HepG2 (cell line): Measurements from ENCODE around the gene PLEKHA5. TPM values are rescaled to one million over a fixed set of nuclear protein-coding genes. Genes with fewer than 3 reads are reported as not detected.

Experiments used
- ATAC-seq: fragments of 200-7000 bp; cut with Tn5 transposase; 3 replicates; pipeline ENCODE4 v1.9.1; 2020; ENCODE audit warnings: mild to moderate bottlenecking, moderate library complexity
- BruUV-seq: library from RNA; stranded (reverse); fragments of 400-500 nt; replicated peaks from 2 replicates; lab custom pipeline; 2021; lab: Mats Ljungman, UMichigan
- CTCF ChIA-PET: fragments of 300-600 bp; formaldehyde crosslinking; extraction: SDS; loops from one replicate; lab custom pipeline; 2021; ENCODE audit warnings: low total read pairs, inconsistent platforms, low intra/inter-chr PET ratio; lab: Yijun Ruan, JAX
- POLR2A ChIA-PET: fragments of 350-600 bp; sonication (Branson Sonifier 250); formaldehyde crosslinking; loops from one replicate; lab custom pipeline; 2020; ENCODE audit warnings: antibody characterized with exemption, inconsistent platforms; lab: Yijun Ruan, JAX
- DNase-seq: peaks from one replicate; pipeline ENCODE4 v3.0.0-alpha.2; 2015; ENCODE audit warnings: low spot score
- FAIRE-seq: peaks from 3 replicates; lab custom pipeline; 2011; peaks lifted over from hg19 to GRCh38; lab: Jason Lieb, UNC
- H2AFZ ChIP-seq: one replicate; pipeline ENCODE4 v1.6.1; 2011; ENCODE audit warnings: low read length, inconsistent platforms
- H3K27ac ChIP-seq: fragments of 300-600 bp; 3 replicates; pipeline ENCODE4 v1.8.0; 2011; ENCODE audit warnings: mixed run types, mild to moderate bottlenecking, mixed read lengths, low read length, inconsistent platforms; ENCODE audit not compliant: insufficient read depth; ENCODE audit errors: extremely low read length
- H3K27me3 ChIP-seq, 2 experiments: fragments of 200-600 bp in 1 of 2; 2 replicates in 1 of 2; 3 replicates in 1 of 2; pipeline versions ENCODE4 v1.6.0 to v1.8.0; 2011; ENCODE audit warnings: low read length in 2 of 2, mild to moderate bottlenecking in 2 of 2, moderate library complexity in 2 of 2, inconsistent platforms in 1 of 2; ENCODE audit not compliant: insufficient read depth in 2 of 2, control insufficient read depth in 1 of 2
- H3K36me3 ChIP-seq, 2 experiments: fragments of 200-600 bp in 1 of 2; replicated peaks in 1 of 2; 2 replicates in 1 of 2; 3 replicates in 1 of 2; pipeline versions ENCODE4 v1.5.1 to v1.8.0; 2011; ENCODE audit warnings: low read length in 2 of 2, inconsistent platforms in 1 of 2; ENCODE audit not compliant: insufficient read depth in 2 of 2, control insufficient read depth in 1 of 2
- H3K4me1 ChIP-seq: 2 replicates; pipeline ENCODE4 v1.5.1; 2012; ENCODE audit warnings: low read length, inconsistent platforms; ENCODE audit not compliant: insufficient read depth
- H3K4me2 ChIP-seq: 2 replicates; pipeline ENCODE4 v1.6.0; 2011; ENCODE audit warnings: low read depth, low read length, inconsistent platforms
- H3K4me3 ChIP-seq, 3 experiments: fragments of 200-600 bp in 1 of 3; sonication (generic), shearing (Covaris generic) in 1 of 3; replicated peaks in 1 of 3; 2 replicates each; pipeline ENCODE4 v1.5.1; 2011 to 2016; ENCODE audit warnings: low read length in 3 of 3, inconsistent platforms in 2 of 3, low read depth in 2 of 3, mild to moderate bottlenecking in 2 of 3, control low read depth in 1 of 3, mixed read lengths in 1 of 3; ENCODE audit not compliant: insufficient read depth in 1 of 3
- H3K79me2 ChIP-seq: one replicate; pipeline ENCODE4 v1.6.1; 2011; ENCODE audit warnings: low read length, inconsistent platforms; ENCODE audit not compliant: insufficient read depth
- H3K9ac ChIP-seq: 2 replicates; pipeline ENCODE4 v1.6.0; 2011; ENCODE audit warnings: mild to moderate bottlenecking, low read depth, low read length, inconsistent platforms; ENCODE audit not compliant: insufficient read depth
- H3K9me3 ChIP-seq: 2 replicates; pipeline ENCODE4 v1.5.1; 2012; ENCODE audit warnings: mild to moderate bottlenecking, low read length
- H4K20me1 ChIP-seq: 2 replicates; pipeline ENCODE4 v1.6.0; 2011; ENCODE audit warnings: inconsistent platforms, mild to moderate bottlenecking, low read length, moderate library complexity; ENCODE audit not compliant: insufficient read depth
- CBX5 ChIP-seq: sonication (generic); formaldehyde crosslinking; IDR thresholded peaks from 2 replicates; pipeline ENCODE4 v1.4.0; 2020; ENCODE audit warnings: missing genetic modification reagents, borderline replicate concordance
- NCOA2 ChIP-seq: sonication (generic); formaldehyde crosslinking; IDR thresholded peaks from 2 replicates; pipeline ENCODE4 v1.8.0; 2022; ENCODE audit warnings: inconsistent platforms
- RERE ChIP-seq: IDR thresholded peaks from 2 replicates; pipeline ENCODE4 v1.6.1; 2016; ENCODE audit warnings: low read depth, missing genetic modification reagents, missing compliant biosample characterization
- RXRB ChIP-seq: IDR thresholded peaks from 2 replicates; pipeline ENCODE4 v1.6.1; 2016; ENCODE audit warnings: borderline replicate concordance, missing genetic modification reagents, missing compliant biosample characterization
- SIX4 ChIP-seq: sonication (generic); formaldehyde crosslinking; IDR thresholded peaks from 2 replicates; pipeline ENCODE4 v1.4.0; 2020; ENCODE audit warnings: missing genetic modification reagents
- U2AF1 ChIP-seq: fragments of 200-400 bp; formaldehyde crosslinking; optimal IDR thresholded peaks from 2 replicates; pipeline ENCODE3; 2017; ENCODE audit warnings: mild to moderate bottlenecking, low read depth, low read length
- ZBTB10 ChIP-seq: sonication (generic); formaldehyde crosslinking; IDR thresholded peaks from 2 replicates; pipeline ENCODE4 v1.4.0; 2020; ENCODE audit warnings: missing genetic modification reagents, borderline replicate concordance
- ZNF224 ChIP-seq: sonication (generic); formaldehyde crosslinking; IDR thresholded peaks from 2 replicates; pipeline ENCODE4 v1.5.0; 2020; ENCODE audit warnings: mild to moderate bottlenecking, missing genetic modification reagents
- ZNF232 ChIP-seq: sonication (generic); formaldehyde crosslinking; IDR thresholded peaks from 2 replicates; pipeline ENCODE4 v1.4.0; 2020; ENCODE audit warnings: missing genetic modification reagents, borderline replicate concordance
- ZNF572 ChIP-seq: sonication (generic); formaldehyde crosslinking; IDR thresholded peaks from 2 replicates; pipeline ENCODE4 v1.5.1; 2020; ENCODE audit warnings: mild to moderate bottlenecking, missing genetic modification reagents
- WGBS: methylation state at CpG from one replicate; pipeline ENCODE4 v1.1.6; 2017; ENCODE audit warnings: low lambda C conversion rate; 5-methylcytosine and 5-hydroxymethylcytosine counted together
- in situ Hi-C: cut with HindIII; loops from 2 replicates; pipeline ENCODE4 v1.10.0; 2017; ENCODE audit warnings: low pct_unique_long_range_greater_than_20kb; ENCODE audit not compliant: extremely low pct_ligation_motif_present
- intact Hi-C: fragments of 100-400 bp; cut with micrococcal nuclease; formaldehyde crosslinking; loops from one replicate; pipeline ENCODE4 v1.10.0; 2022; ENCODE audit not compliant: unreplicated experiment
- polyA plus RNA-seq, 8 experiments: library from polyadenylated mRNA; depleted of rRNA in 3 of 8; stranded (reverse) in 7 of 8; unstranded in 1 of 8; fragments of >200 nt; fragmentation: Illumina TruSeq in 4 of 8; extraction: Trizol in 4 of 8; gene quantifications; 2 replicates each; pipeline versions ENCODE4 v1.2.1 to v1.2.3, GENCODE V29; 2011 to 2016; ENCODE audit warnings: low read depth in 4 of 8, missing spikeins in 1 of 8, mixed read lengths in 1 of 8; ENCODE audit not compliant: insufficient read depth in 1 of 8
- total RNA-seq, 5 experiments: library from RNA; depleted of rRNA; stranded (reverse); fragments of >200 nt; fragmentation: Illumina TruSeq; extraction: Trizol; gene quantifications; 2 replicates each; pipeline ENCODE4 v1.2.3, GENCODE V29; 2016; ENCODE audit warnings: low read depth in 1 of 5

Gene PLEKHA5
- total and polyA plus RNA-seq, 2 of the 13 experiments (the other 11 are each of a cell fraction or from before 2014, with no cell fraction given): 4.2 to 15.4 TPM

- ChIA-PET CTCF (no interaction called here), POLR2A (no interaction called here)
- Histone ChIP-seq H4K20me1 (no peaks in the 10 kb centered on the region), H3K4me3 (no peak overlapping the region), H3K4me2 (no peak overlapping the region), H3K27me3 (no peaks in the 10 kb centered on the region), H3K4me1 (no peaks in the 10 kb centered on the region), H3K9ac (no peak overlapping the region), H3K79me2 (no peaks in the 10 kb centered on the region), H3K9me3 (no peaks in the 10 kb centered on the region), H3K36me3 (no peaks in the 10 kb centered on the region), H2AFZ (no peak overlapping the region), H3K27ac (no peak overlapping the region)
- WGBS: 97% methylated on average over 4 of the region's 4 CpGs
- in situ Hi-C loops (no loop called here), intact Hi-C loops (no loop called here)
- DNase-seq (no peak), FAIRE-seq (no peak), ATAC-seq (no peak)
- TF ChIP-seq ZNF572 (CRISPR knock-in tag): no peak
- no peak for TF ChIP-seq ZNF232 (CRISPR knock-in tag)
- no peak for TF ChIP-seq NCOA2 (CRISPR knock-in tag)
- TF ChIP-seq RXRB (CRISPR knock-in tag): no peak
- TF ChIP-seq CBX5 (CRISPR knock-in tag): no peak
- TF ChIP-seq ZNF224: no peak
- BruUV-seq: no TSS peak
Observed at GRCh38 chr12:19245106-19245505, 115.6 kb downstream of the PLEKHA5 start.

- WGBS: 91% methylated on average over 7 of the region's 7 CpGs
- ATAC-seq: no peak
- TF ChIP-seq SIX4 (CRISPR knock-in tag) (no peak), RERE (CRISPR knock-in tag) (no peak), ZBTB10 (CRISPR knock-in tag) (no peak), U2AF1 (no peak)
- TF ChIP-seq, all 625 proteins: peak for 0
- Histone ChIP-seq H3K4me1 (no peaks in the 10 kb centered on the region), H3K4me2 (no peak overlapping the region), H3K79me2 (no peaks in the 10 kb centered on the region), H2AFZ (no peak overlapping the region), H3K9me3 (no peaks in the 10 kb centered on the region), H4K20me1 (no peaks in the 10 kb centered on the region), H3K27me3 (no peaks in the 10 kb centered on the region), H3K9ac (no peak overlapping the region), H3K4me3 (no peak overlapping the region), H3K36me3 (no peaks in the 10 kb centered on the region), H3K27ac (no peak overlapping the region)
- intact Hi-C loops (no loop called here), in situ Hi-C loops (no loop called here)
- no TSS peak for BruUV-seq
- no peak for DNase-seq
- ChIA-PET CTCF (no interaction called here), POLR2A (no interaction called here)
- FAIRE-seq: no peak
Observed at GRCh38 chr12:19245666-19246065, 116.1 kb downstream of the PLEKHA5 start.
